Right hindlimb (tissue), 1 donor: Measurements from ENCODE around the gene MAGI1.

Source experiments
- DNase-seq: peaks from one replicate; pipeline ENCODE4 v3.0.0-alpha.2; 2018

MAGI1 gene

GRCh38 chr3:65827076-65827475 lies 211.6 kb downstream of the MAGI1 start:
- DNase-seq = no peak

GRCh38 chr3:65824166-65824565 lies 214.6 kb downstream of the MAGI1 start:
- peak; percentile 65 for DNase-seq

- no peak for DNase-seq
These were observed 218.1 kb downstream of the MAGI1 start for GRCh38 chr3:65820600-65820999.

GRCh38 chr3:65819896-65820295 lies 218.8 kb downstream of the MAGI1 start:
- DNase-seq = no peak

GRCh38 chr3:65817553-65818126 lies 221.1 kb downstream of the MAGI1 start:
- no peak for DNase-seq

- DNase-seq = no peak
These were observed 222.5 kb downstream of the MAGI1 start for GRCh38 chr3:65816208-65816607.

- no peak for DNase-seq
These were observed 223.7 kb downstream of the MAGI1 start for GRCh38 chr3:65814845-65815578.

- no peak for DNase-seq
These were observed 226.8 kb downstream of the MAGI1 start for GRCh38 chr3:65811892-65812291.

- peak; percentile 89 for DNase-seq
These were observed 227.5 kb downstream of the MAGI1 start for GRCh38 chr3:65811086-65811761.

- DNase-seq = peak; percentile 35
These were observed 228.4 kb downstream of the MAGI1 start for GRCh38 chr3:65810302-65810701.

- DNase-seq = no peak
These were observed 229.0 kb downstream of the MAGI1 start for GRCh38 chr3:65809641-65810150.

GRCh38 chr3:65808824-65809223 lies 229.9 kb downstream of the MAGI1 start:
- no peak for DNase-seq

GRCh38 chr3:65808407-65808806 lies 230.3 kb downstream of the MAGI1 start:
- DNase-seq = no peak

- no peak for DNase-seq
These were observed 231.5 kb downstream of the MAGI1 start for GRCh38 chr3:65807225-65807624.

- DNase-seq = no peak
These were observed 232.1 kb downstream of the MAGI1 start for GRCh38 chr3:65806600-65806999.

GRCh38 chr3:65796676-65797075 lies 242.0 kb downstream of the MAGI1 start:
- DNase-seq = no peak

GRCh38 chr3:65795166-65795565 lies 243.6 kb downstream of the MAGI1 start:
- DNase-seq = no peak

- no peak for DNase-seq
These were observed 245.1 kb downstream of the MAGI1 start for GRCh38 chr3:65793495-65794200.

GRCh38 chr3:65788461-65788860 lies 250.3 kb downstream of the MAGI1 start:
- no peak for DNase-seq

GRCh38 chr3:65787827-65788226 lies 250.9 kb downstream of the MAGI1 start:
- no peak for DNase-seq

- DNase-seq = no peak
These were observed 251.4 kb downstream of the MAGI1 start for GRCh38 chr3:65787340-65787739.

- DNase-seq = no peak
These were observed 251.8 kb downstream of the MAGI1 start for GRCh38 chr3:65786890-65787289.

GRCh38 chr3:65785065-65785645 lies 253.6 kb downstream of the MAGI1 start:
- DNase-seq = no peak
